Osteocyte (in vitro differentiated cells): Measurements from ENCODE around the gene DTHD1. TPM values are rescaled to one million over a fixed set of nuclear protein-coding genes. Genes with fewer than 3 reads are reported as not detected.

Experiments used
- DNase-seq: peaks from one replicate; pipeline ENCODE4 v3.0.0; 2021; ENCODE audit warnings: mixed read lengths; ENCODE audit not compliant: unreplicated experiment; ENCODE audit errors: extremely low spot score
- H3K27ac Mint-ChIP-seq: one replicate; pipeline ENCODE4 v1.8.0; 2021; ENCODE audit warnings: mild to moderate bottlenecking, mixed read lengths; ENCODE audit not compliant: unreplicated experiment
- H3K27me3 Mint-ChIP-seq: one replicate; pipeline ENCODE4 v1.8.0; 2021; ENCODE audit warnings: mixed read lengths; ENCODE audit not compliant: unreplicated experiment
- H3K36me3 Mint-ChIP-seq: one replicate; pipeline ENCODE4 v1.8.0; 2021; ENCODE audit warnings: mixed read lengths; ENCODE audit not compliant: unreplicated experiment
- H3K4me1 Mint-ChIP-seq: one replicate; pipeline ENCODE4 v1.8.0; 2021; ENCODE audit warnings: mixed read lengths; ENCODE audit not compliant: unreplicated experiment
- H3K4me3 Mint-ChIP-seq: one replicate; pipeline ENCODE4 v1.8.0; 2021; ENCODE audit warnings: mild to moderate bottlenecking, moderate library complexity, mixed read lengths; ENCODE audit not compliant: unreplicated experiment
- H3K9me3 Mint-ChIP-seq: one replicate; pipeline ENCODE4 v1.8.0; 2021; ENCODE audit warnings: mixed read lengths; ENCODE audit not compliant: unreplicated experiment
- total RNA-seq: library from RNA; stranded (reverse); gene quantifications from 2 replicates; pipeline ENCODE4 v1.2.1, GENCODE V29; 2021
- TF ChIP-seq, protein P1 (sequence below): fragments of 200-600 bp; sonication (generic); IDR thresholded peaks from 2 replicates; pipeline ENCODE4 v1.5.0; 2021; ENCODE audit warnings: antibody characterized with exemption, mild to moderate bottlenecking, moderate library complexity

Gene DTHD1
- total RNA-seq, 1 donor from 2014 or later = not detected

DNA sequence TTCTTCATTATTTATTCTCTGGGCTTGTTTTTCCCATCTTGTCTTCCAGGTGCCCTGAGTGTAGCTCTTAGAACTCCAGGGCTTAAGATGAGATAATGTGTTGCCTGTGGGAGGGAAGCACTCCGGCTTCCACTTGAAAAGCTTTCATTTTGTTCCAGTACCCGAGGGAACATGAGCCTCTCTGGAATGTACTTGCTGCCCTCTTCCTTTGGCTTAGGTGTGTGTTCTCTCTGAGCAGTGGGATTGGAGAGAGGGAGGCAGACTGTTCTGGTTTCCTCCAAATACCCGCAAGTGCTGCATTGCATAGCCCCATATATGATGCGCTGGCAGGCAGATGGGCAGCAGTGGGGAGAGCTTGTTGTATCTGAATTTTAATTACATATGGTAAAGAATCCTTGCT lies 861 bp upstream of the DTHD1 start:
- no peak for DNase-seq
- Mint-ChIP-seq H3K4me3 (no peak overlapping the region), H3K4me1 (peaks cover 10% of the 10 kb centered on the region), H3K27ac (no peak overlapping the region), H3K27me3 (no peaks in the 10 kb centered on the region), H3K36me3 (no peaks in the 10 kb centered on the region), H3K9me3 (no peaks in the 10 kb centered on the region)
- TF ChIP-seq, protein P1, sequence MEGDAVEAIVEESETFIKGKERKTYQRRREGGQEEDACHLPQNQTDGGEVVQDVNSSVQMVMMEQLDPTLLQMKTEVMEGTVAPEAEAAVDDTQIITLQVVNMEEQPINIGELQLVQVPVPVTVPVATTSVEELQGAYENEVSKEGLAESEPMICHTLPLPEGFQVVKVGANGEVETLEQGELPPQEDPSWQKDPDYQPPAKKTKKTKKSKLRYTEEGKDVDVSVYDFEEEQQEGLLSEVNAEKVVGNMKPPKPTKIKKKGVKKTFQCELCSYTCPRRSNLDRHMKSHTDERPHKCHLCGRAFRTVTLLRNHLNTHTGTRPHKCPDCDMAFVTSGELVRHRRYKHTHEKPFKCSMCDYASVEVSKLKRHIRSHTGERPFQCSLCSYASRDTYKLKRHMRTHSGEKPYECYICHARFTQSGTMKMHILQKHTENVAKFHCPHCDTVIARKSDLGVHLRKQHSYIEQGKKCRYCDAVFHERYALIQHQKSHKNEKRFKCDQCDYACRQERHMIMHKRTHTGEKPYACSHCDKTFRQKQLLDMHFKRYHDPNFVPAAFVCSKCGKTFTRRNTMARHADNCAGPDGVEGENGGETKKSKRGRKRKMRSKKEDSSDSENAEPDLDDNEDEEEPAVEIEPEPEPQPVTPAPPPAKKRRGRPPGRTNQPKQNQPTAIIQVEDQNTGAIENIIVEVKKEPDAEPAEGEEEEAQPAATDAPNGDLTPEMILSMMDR = no peak

DNA sequence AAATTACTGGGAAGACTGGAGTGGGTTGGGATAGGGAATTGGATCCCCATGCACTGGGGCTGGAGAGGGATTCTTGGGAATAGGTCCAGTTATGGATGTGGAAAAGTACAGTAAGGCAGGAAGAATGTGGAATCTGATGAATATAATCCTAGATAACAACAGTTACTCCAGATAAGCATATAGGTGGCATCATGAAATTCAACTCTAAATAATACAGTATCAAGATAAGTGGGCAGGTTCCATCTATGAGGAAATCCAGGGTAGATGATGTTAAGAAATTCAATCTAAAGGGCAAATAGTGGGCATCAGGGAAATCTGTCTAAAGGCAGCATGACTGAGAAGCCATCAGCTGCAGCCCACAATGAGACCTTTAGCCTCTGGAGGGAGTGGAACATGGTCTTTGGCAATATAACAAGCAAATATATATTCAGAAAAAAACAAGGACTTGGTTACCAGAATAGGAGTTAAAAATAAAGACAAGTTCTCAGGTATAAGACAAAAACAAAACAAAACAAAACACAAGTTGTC lies 1.2 kb downstream of the DTHD1 start:
- Mint-ChIP-seq H3K36me3 (no peaks in the 10 kb centered on the region), H3K27me3 (no peaks in the 10 kb centered on the region), H3K9me3 (no peaks in the 10 kb centered on the region), H3K27ac (no peak overlapping the region), H3K4me3 (no peak overlapping the region), H3K4me1 (peaks cover 10% of the 10 kb centered on the region)
- TF ChIP-seq, protein P1 = no peak
- DNase-seq = no peak

DNA sequence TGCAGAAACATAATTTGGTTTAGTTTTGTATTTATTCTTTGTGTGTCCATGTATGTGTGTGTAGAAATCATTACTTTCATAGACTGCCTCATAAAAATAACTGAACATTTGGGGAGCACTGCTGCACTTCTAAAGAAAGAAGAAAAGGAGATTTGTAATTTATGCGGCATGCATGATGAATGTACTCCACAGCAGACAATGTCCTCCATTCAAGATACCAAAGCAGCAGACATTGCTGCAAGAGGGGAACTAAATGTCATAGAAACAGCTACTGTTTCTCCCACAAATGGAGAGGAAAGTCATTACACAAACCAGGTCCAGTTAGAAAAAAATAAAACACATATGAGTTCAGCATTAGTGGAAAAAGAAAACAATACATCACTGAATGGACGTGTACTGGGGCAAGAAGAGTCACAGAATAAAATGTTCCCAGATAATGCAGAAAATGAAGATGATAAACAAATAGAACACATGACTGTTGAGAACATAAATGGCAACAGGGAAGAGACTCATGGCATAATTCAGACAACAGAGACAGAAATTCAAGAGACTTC lies 2.6 kb downstream of the DTHD1 start:
- H3K4me1 Mint-ChIP-seq = peaks cover 16% of the 10 kb centered on the region
- no peaks in the 10 kb centered on the region for H3K36me3 Mint-ChIP-seq
- no peak overlapping the region for H3K4me3 Mint-ChIP-seq
- H3K27ac Mint-ChIP-seq = no peak overlapping the region
- no peaks in the 10 kb centered on the region for H3K9me3 Mint-ChIP-seq
- no peak for DNase-seq
- H3K27me3 Mint-ChIP-seq = no peaks in the 10 kb centered on the region
- TF ChIP-seq, protein P1 = no peak

DNA sequence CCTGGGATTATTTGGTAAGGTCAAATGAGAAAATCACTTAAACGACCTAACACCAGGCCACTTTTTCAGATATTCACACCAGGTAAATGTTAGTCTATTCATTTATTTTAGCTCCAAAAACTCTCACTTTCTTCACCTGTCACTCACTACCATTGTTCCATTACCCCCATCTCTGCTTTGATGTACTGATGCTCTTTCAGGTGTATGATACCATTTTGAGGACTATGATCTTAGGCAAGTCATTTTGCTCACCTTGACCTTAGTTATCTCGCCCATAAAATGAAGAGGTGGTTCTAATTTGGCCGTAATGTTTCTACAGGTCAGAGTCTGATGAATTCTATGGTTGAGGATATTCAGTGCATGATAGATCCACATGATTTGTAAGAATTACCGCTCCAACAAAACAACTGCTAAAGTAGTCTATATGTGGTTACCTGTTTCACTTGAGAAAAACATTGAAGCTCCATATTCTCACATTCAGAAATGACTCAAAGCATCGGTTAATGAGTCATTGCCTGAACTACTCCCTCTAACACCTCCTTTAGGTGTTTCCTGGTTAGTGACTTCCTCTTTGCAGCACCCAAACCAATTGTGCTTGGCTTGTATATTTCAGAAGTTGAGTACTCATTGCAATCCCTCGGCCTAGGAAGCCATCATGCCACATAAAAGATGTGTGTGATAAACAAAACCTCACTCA lies 4.5 kb downstream of the DTHD1 start:
- peaks cover 12% of the 10 kb centered on the region for H3K4me1 Mint-ChIP-seq
- no peak overlapping the region for H3K4me3 Mint-ChIP-seq

DNA sequence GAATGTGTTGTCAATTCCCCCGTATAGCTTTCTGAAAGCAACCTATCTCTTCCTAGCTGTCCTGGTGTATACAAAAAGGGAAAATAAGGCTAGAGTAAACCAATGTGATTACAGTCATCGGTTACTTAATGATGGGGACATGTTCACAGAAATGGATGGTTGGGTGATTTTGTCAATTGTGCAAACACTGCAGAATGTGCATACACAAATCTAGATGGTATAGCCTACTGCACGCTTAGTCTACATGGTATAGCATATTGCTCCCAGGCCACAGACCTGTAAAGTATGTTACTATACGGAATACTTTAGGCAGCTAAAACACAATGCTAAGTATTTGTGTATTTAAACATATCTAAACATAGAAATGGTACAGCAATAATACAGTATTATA lies 5.1 kb downstream of the DTHD1 start:
- peaks cover 12% of the 10 kb centered on the region for H3K4me1 Mint-ChIP-seq
- H3K27me3 Mint-ChIP-seq = no peaks in the 10 kb centered on the region
- H3K9me3 Mint-ChIP-seq = no peaks in the 10 kb centered on the region
- no peak overlapping the region for H3K4me3 Mint-ChIP-seq
- no peak for DNase-seq
- H3K36me3 Mint-ChIP-seq = no peaks in the 10 kb centered on the region
- no peak overlapping the region for H3K27ac Mint-ChIP-seq
- TF ChIP-seq, protein P1 = no peak

More for the DNA sequence above, 4.5 kb downstream of the DTHD1 start:
- Mint-ChIP-seq H3K27me3 (no peaks in the 10 kb centered on the region), H3K27ac (no peak overlapping the region), H3K36me3 (no peaks in the 10 kb centered on the region), H3K9me3 (no peaks in the 10 kb centered on the region)
- TF ChIP-seq, protein P1 = no peak
- DNase-seq = no peak
